IPS-NIHi7 (cell line): ENCODE results near the gene ELOVL5.

Source experiments
- DNase-seq: peaks from one replicate; pipeline ENCODE4 v3.0.0; 2012; ENCODE audit warnings: mixed read lengths; ENCODE audit errors: extremely low spot score

Gene ELOVL5

GRCh38 chr6:53273370-53273769 lies 75.4 kb downstream of the ELOVL5 start:
- no peak for DNase-seq

GRCh38 chr6:53269827-53270226 lies 78.9 kb downstream of the ELOVL5 start:
- no peak for DNase-seq

- no peak for DNase-seq
Observed at GRCh38 chr6:53268858-53269608, 79.7 kb downstream of the ELOVL5 start.

- DNase-seq = no peak
Observed at GRCh38 chr6:53266553-53267090, 82.1 kb downstream of the ELOVL5 start.

- DNase-seq = no peak
Observed at GRCh38 chr6:53264915-53265607, 83.7 kb downstream of the ELOVL5 start.

- no peak for DNase-seq
Observed at GRCh38 chr6:53264337-53264736, 84.4 kb downstream of the ELOVL5 start.

GRCh38 chr6:53263917-53264316 lies 84.8 kb downstream of the ELOVL5 start:
- DNase-seq = no peak

GRCh38 chr6:53259860-53260580 lies 88.7 kb downstream of the ELOVL5 start:
- DNase-seq = no peak

GRCh38 chr6:53258774-53259155 lies 90.0 kb downstream of the ELOVL5 start:
- no peak for DNase-seq

- no peak for DNase-seq
Observed at GRCh38 chr6:53258076-53258773, 90.5 kb downstream of the ELOVL5 start.

GRCh38 chr6:53257533-53257932 lies 91.2 kb downstream of the ELOVL5 start:
- DNase-seq = no peak

- DNase-seq = no peak
Observed at GRCh38 chr6:53257001-53257400, 91.7 kb downstream of the ELOVL5 start.

GRCh38 chr6:53252177-53252692 lies 96.5 kb downstream of the ELOVL5 start:
- no peak for DNase-seq

GRCh38 chr6:53251033-53251672 lies 97.6 kb downstream of the ELOVL5 start:
- DNase-seq = no peak

GRCh38 chr6:53250176-53251032 lies 98.3 kb downstream of the ELOVL5 start:
- no peak for DNase-seq

- no peak for DNase-seq
Observed at GRCh38 chr6:53246924-53247323, 101.8 kb downstream of the ELOVL5 start.

GRCh38 chr6:53244958-53245357 lies 103.8 kb downstream of the ELOVL5 start:
- DNase-seq = no peak

GRCh38 chr6:53244399-53244931 lies 104.3 kb downstream of the ELOVL5 start:
- DNase-seq = no peak

GRCh38 chr6:53241938-53242337 lies 106.8 kb downstream of the ELOVL5 start:
- no peak for DNase-seq

- DNase-seq = no peak
Observed at GRCh38 chr6:53240761-53241160, 108.0 kb downstream of the ELOVL5 start.
